GM21528 (cell line): ENCODE results near the gene MFN2.

Experiments used
- ATAC-seq: cut with Tn5 transposase; IDR thresholded peaks from one replicate; pipeline ENCODE4 v1.9.1; 2021; ENCODE audit warnings: mild to moderate bottlenecking, moderate library complexity; ENCODE audit not compliant: unreplicated experiment, low FRiP score

The MFN2 gene

GRCh38 chr1:11957897-11958296, 22.3 kb upstream of the MFN2 start:
- ATAC-seq: no peak

DNA sequence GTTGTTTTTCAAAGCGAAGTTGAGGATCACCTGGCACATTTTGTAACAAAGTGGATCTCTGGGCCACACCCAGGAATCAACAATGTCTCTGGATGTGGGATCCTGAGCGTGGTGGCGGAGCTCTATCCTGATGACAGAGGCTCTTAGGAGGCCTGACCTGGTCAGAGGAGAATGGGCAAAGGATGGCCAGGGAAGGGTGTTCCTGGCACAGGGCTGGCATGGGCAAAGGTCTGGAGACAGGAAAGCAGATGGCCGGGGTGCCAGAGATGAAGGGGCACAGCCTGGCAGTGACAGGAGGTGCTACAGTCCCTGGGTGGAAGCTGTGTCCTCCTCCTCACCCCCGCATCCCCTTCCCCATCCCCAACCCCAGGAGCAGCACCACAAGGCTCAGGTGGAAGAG, 20.0 kb upstream of the MFN2 start:
- no peak for ATAC-seq

- no peak for ATAC-seq
Measured at GRCh38 chr1:11960715-11961114, 19.5 kb upstream of the MFN2 start.

DNA sequence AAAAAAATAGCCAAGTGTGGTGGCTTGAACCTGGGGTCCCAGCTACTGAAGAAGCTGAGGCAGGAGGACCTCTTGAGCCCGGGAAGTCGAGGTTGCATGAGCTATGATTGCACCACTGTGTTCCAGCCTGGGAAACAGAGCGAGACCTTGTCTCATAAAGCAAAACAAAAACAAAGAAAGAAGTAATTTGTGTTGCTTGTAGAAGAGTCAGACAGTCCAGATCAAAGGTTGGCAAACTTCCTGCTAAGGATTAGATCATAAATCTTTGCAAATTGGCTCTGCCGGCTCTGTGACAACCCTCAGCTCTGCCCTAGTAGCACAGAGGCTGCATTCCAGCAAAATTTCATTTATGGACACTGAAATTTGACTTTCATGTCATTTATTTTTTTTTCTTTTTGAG, 19.0 kb upstream of the MFN2 start:
- ATAC-seq: no peak

DNA sequence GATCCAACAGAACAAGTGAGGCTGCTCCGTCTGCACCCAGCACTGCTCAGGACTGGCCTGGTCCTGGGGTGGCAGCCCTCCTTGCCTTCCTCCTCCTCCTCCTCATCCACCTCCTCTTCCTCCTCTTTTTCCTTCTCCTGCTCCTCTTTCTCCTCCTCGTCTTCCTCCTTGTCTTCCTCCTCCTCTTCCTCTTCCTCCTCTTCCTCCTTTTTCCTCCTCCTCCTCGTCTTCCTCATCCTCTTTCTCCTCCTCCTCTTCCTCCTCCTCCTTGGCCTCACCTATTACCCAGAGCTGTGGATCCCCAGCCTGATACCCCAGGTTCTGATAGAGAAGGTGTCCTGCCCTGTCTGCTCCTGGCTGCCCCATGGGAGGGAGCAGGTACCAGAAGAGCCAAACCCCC, 16.6 kb upstream of the MFN2 start:
- ATAC-seq: no peak

- ATAC-seq: no peak
Measured at GRCh38 chr1:11964656-11965055, 15.6 kb upstream of the MFN2 start.

DNA sequence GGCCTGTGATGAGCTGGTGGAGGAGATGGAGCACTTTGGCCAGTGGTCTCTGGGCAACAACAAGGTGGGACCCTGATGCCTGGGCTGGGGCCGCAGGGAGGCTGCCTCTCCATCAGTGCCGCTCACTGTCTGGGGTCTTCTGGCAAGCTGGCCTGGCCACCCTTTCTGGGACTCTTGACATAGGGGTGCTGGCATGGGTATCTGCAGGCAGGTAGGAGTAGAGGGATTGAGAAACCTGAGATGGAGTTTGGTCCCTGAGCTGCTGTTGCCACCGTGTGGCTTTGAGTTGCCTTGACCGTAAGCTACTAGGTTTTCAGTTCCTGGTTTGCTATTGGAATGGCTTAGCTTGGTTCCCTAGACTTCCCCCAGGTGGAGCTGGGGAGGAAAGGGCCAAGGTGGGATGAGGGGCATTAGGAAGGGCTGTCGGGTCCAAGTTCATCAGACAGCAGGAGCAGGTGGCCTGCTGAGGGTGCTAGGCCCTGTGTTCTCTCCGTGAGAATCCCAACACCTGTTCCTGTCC, 13.2 kb upstream of the MFN2 start:
- ATAC-seq: no peak

- ATAC-seq: no peak
Measured at GRCh38 chr1:11970441-11971185, 9.6 kb upstream of the MFN2 start.

DNA sequence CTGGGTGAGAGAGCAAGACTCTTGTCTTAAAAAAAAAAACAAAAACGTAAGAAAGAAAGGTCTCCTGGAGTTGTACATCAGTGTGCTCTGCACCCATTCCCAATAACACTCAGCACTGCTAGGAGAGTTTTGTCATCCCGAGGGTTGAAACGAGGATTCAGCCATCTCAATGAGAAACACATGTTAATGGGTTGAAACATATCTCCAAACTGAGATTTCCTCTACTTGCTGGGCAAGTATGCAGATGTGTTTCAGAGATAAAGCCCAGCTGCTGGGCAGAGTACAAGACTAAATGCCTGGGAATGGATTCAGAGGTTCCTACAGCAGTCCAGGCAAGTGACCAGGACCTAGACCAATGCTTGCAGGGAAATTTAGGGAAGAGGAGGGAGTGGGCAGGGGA, 2.6 kb upstream of the MFN2 start:
- ATAC-seq: no peak

DNA sequence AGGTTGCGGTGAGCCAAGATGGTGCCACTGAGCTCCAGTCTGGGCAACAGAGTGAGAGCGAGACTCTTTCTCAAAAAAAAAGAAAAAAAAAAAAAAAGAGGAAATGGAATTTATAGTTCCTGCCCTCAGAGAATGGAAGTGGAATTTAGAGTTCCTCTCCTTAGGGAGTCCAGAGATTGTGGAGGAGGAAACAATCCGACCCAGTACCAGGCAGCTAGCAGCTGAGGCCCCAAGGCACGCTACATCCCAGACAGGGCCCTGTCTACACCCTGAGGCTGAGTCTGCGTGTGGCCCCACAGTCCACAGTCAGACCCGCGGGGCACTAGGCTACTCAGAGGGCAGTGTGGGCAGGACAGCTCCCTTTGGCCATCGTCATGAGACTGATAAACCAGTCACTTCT, 1.9 kb upstream of the MFN2 start:
- ATAC-seq: no peak

- no peak for ATAC-seq
Measured at GRCh38 chr1:11979028-11979850, 1.0 kb upstream of the MFN2 start.

DNA sequence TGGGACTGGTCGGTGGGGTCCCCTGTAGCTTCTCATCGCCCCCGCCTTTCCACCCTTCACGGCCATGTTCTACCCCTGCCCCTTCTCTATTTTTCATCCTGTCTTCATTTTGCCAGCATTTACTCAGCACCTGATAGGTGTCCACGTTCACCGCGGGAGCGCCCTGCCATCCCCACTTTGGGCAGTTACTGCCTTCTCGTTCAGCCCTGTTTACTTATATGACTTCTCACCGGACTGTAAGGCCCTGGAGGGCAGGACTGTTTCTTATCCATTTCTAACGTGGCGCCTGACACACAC, 380 bp downstream of the MFN2 start:
- no peak for ATAC-seq

DNA sequence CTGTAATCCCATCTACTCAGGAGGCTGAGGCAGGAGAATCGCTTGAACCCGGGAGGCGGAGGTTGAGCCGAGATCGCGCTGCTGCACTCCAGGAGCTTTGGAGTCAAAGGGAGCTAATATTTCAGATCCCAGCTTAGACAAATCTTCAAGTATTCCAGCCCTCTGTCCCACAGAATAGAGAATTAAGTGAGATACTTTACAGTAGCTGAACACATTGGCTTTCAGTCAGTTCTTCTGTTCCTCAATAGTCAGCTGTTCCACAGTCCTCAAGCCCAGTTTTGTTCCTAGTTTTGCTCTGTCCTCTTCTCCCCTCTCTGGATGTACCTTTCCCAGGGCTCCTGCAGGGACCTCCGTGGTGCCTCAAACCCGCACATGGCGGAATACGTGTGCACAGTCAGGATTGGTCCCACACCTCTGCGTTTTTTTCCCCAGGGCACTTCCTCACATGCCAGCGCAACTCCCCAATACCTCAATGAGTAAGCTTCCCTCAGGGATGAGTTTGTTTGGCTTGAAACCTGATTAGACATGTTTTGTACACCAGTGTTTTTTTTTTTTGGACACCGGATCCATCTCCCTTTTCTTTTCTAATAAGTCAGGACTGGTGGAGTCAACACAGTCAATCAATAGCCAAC, 1.2 kb downstream of the MFN2 start:
- no peak for ATAC-seq

DNA sequence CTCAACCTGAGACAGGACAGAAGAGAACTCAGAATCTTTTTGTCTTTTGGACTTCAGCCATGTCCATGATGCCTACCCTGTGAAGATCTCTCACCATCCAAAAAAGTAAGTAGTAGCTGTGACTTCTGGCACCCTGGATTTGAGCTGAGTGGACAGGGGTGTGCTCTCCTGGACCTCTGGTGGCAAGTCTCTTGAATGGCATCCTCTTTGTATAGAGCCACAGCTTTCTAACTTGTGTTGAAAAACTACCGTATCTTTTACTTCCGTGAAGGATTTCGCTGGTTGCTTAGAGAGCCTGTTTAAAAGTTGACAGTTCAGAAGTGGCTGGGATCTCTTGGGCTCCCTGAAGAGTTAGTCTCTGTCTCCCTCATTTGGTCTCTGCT, 1.8 kb downstream of the MFN2 start:
- no peak for ATAC-seq

DNA sequence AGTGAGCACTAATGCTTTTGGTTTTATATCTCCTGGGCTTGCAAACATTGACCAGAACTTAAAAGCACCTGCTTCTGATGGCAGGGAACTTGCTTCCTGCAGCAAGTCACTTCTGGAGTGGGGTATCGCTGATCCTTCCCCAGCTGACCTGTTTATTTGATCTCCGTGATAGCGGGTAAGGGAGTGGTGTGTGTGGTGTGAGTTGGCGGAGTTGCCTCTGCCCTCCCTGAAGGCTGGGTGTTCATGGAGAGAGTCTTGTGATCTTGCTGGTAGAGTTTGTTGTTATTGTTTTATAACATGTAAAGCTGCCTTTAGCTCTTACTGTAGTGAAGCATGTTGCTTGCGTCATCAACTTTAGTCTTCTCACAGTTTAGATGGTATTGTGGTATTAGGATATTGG, 3.9 kb downstream of the MFN2 start:
- ATAC-seq: no peak

- no peak for ATAC-seq
Measured at GRCh38 chr1:11984576-11984975, 4.3 kb downstream of the MFN2 start.

DNA sequence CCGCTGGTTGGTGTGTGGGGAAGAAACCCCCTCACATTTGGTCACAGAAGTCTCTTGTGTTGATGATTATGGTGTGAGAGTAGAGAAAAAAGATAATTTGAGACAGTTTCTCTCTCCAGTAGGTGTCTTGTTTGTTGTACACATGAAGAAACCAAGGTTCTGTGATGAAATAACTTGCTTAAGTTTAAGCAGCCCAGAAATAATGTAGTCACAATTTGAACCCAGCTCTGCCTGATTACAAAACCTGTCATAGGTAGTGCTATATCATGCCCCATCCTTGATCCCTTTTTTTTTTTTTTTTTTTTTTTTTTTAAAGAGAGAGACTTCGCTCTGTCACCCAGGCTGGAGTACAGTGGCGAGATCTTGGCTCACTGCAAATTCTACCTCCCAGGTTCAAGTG, 4.9 kb downstream of the MFN2 start:
- no peak for ATAC-seq

GRCh38 chr1:11985851-11986250, 5.6 kb downstream of the MFN2 start:
- ATAC-seq: no peak

GRCh38 chr1:11989669-11990068, 9.4 kb downstream of the MFN2 start:
- no peak for ATAC-seq

DNA sequence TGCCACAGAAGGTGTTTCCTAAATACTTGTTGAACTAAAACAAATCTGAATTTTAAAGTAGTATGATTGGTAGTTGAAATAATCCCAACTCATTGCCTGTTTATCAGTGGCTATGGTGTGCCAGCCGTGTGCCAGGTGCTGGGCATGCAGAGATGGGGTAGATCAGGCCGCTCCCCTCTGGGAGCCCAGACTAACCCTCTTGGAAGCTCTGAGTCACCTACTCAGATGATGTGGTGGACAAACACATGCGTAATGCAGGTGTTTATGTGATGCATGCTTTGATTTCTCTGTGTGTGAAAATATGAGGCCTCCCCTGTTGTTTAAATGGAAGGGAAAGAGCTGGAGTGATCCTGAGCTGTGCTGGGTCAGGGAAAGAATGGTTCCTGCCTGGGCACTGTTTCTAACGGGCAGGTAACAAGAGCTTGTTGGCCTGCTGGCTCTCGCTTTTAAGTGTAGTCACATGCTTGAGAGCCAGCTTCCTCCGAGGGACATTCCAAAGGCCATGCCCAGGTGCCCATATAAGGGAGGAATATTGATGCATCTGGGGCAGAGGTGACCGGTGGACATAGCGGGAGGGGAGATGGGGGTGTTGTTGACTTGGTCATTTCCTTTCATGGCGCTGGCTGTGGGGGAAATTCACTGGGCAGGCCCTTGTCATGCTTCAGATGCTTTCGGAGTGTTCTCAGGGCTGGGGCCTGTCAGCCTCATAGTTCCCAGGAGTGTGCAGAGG, 10.2 kb downstream of the MFN2 start:
- ATAC-seq: no peak
